SK-N-SH (cell line): ENCODE data around the gene CNDP2.

Experiments used
- CHD2 ChIP-seq: fragments of 150-350 bp; IDR thresholded peaks from 2 replicates; pipeline ENCODE4 v1.6.1; 2018; ENCODE audit warnings: low read length; ENCODE audit not compliant: partially characterized antibody
- CTCF ChIP-seq: fragments of 200-600 bp; sonication (generic); IDR thresholded peaks from 2 replicates; pipeline ENCODE4 v1.6.1; 2017; ENCODE audit warnings: antibody characterized with exemption, mild to moderate bottlenecking, moderate library complexity
- FOXJ3 ChIP-seq: sonication (generic); formaldehyde crosslinking; IDR thresholded peaks from 2 replicates; pipeline ENCODE4 v1.5.1; 2020; ENCODE audit warnings: mild to moderate bottlenecking, missing genetic modification reagents
- PBX3 ChIP-seq: IDR thresholded peaks from 2 replicates; pipeline ENCODE4; 2012
- POLR2AphosphoS5 ChIP-seq: IDR thresholded peaks from 2 replicates; pipeline ENCODE4 v1.6.1; 2012; ENCODE audit warnings: low read depth, low read length
- RAD21 ChIP-seq: IDR thresholded peaks from 2 replicates; pipeline ENCODE4 v1.6.1; 2012; ENCODE audit warnings: mild to moderate bottlenecking, low read length
- REST ChIP-seq: IDR thresholded peaks from 2 replicates; pipeline ENCODE4 v1.6.1; 2012; ENCODE audit warnings: mild to moderate bottlenecking, low read depth, low read length, moderate library complexity
- SIN3A ChIP-seq: IDR thresholded peaks from 2 replicates; pipeline ENCODE4 v1.6.1; 2012; ENCODE audit warnings: low read depth, mild to moderate bottlenecking, low read length, moderate library complexity, borderline replicate concordance
- SMC3 ChIP-seq: IDR thresholded peaks from 2 replicates; pipeline ENCODE4 v1.6.1; 2012; ENCODE audit warnings: low read depth, low read length, improper control_type of control experiment
- TAF1 ChIP-seq: IDR thresholded peaks from 2 replicates; pipeline ENCODE4 v1.6.1; 2012; ENCODE audit warnings: low read depth, mild to moderate bottlenecking, low read length, moderate library complexity, borderline replicate concordance
- USF2 ChIP-seq: fragments of 150-350 bp; IDR thresholded peaks from 2 replicates; pipeline ENCODE4 v1.6.1; 2017; ENCODE audit warnings: antibody characterized with exemption, low read length, low read depth, borderline replicate concordance
- YY1 ChIP-seq: IDR thresholded peaks from 2 replicates; pipeline ENCODE4 v1.4.0; 2012; ENCODE audit warnings: low read depth, mild to moderate bottlenecking
- ZBTB33 ChIP-seq: IDR thresholded peaks from 2 replicates; pipeline ENCODE4 v1.4.0; 2012; ENCODE audit warnings: low read depth, borderline replicate concordance

- TF ChIP-seq POLR2AphosphoS5 (no peak), USF2 (no peak), TAF1 (no peak), PBX3 (no peak), ZBTB33 (no peak), CTCF (no peak), SIN3A (no peak), SMC3 (no peak), YY1 (no peak), CHD2 (no peak), FOXJ3 (CRISPR knock-in tag) (no peak), RAD21 (no peak), REST (no peak)
Observed at GRCh38 chr18:74546751-74547530, 50.8 kb downstream of the CNDP2 start.
